Hepatocyte (in vitro differentiated cells): Measurements from ENCODE around the gene RASA3. TPM values are rescaled to one million over a fixed set of nuclear protein-coding genes. Genes with fewer than 3 reads are reported as not detected.

Source experiments
- DNase-seq: peaks from one replicate; pipeline ENCODE4 v3.0.0-alpha.2; 2016; ENCODE audit warnings: low spot score
- H2AFZ ChIP-seq: fragments of 200-600 bp; sonication (generic); 2 replicates; pipeline ENCODE4 v1.6.0; 2016; ENCODE audit warnings: antibody characterized with exemption, mild to moderate bottlenecking
- H3K27ac ChIP-seq: fragments of 200-600 bp; sonication (generic); 2 replicates; pipeline ENCODE4 v1.5.1; 2016; ENCODE audit warnings: mild to moderate bottlenecking
- H3K27me3 ChIP-seq: fragments of 200-600 bp; sonication (generic); 2 replicates; pipeline ENCODE4 v1.6.1; 2016
- H3K36me3 ChIP-seq: fragments of 200-600 bp; sonication (generic); replicated peaks from 2 replicates; pipeline ENCODE4 v1.5.1; 2016; ENCODE audit warnings: low read depth; ENCODE audit not compliant: insufficient read depth
- H3K4me1 ChIP-seq: fragments of 200-600 bp; sonication (generic); 2 replicates; pipeline ENCODE4 v1.5.1; 2016; ENCODE audit warnings: mild to moderate bottlenecking, moderate library complexity; ENCODE audit not compliant: insufficient read depth
- H3K4me2 ChIP-seq: fragments of 200-600 bp; sonication (generic); 2 replicates; pipeline ENCODE4 v1.6.0; 2016
- H3K4me3 ChIP-seq: fragments of 200-600 bp; sonication (generic); 2 replicates; pipeline ENCODE4 v1.5.1; 2016; ENCODE audit warnings: mild to moderate bottlenecking
- H3K79me2 ChIP-seq: fragments of 200-600 bp; sonication (generic); 2 replicates; pipeline ENCODE4 v1.6.0; 2017; ENCODE audit warnings: mild to moderate bottlenecking
- H3K9me2 ChIP-seq: fragments of 200-600 bp; sonication (generic); replicated peaks from 2 replicates; pipeline ENCODE4 v1.6.0; 2017; ENCODE audit warnings: mild to moderate bottlenecking; ENCODE audit not compliant: insufficient read depth
- H3K9me3 ChIP-seq: fragments of 200-600 bp; sonication (generic); 2 replicates; pipeline ENCODE4 v1.5.1; 2016; ENCODE audit warnings: low read depth, mild to moderate bottlenecking
- H4K20me1 ChIP-seq: fragments of 200-600 bp; sonication (generic); 2 replicates; pipeline ENCODE4 v1.6.0; 2016; ENCODE audit warnings: mild to moderate bottlenecking; ENCODE audit not compliant: insufficient read depth, poor library complexity, severe bottlenecking
- CTCF ChIP-seq: fragments of 200-600 bp; sonication (generic); IDR thresholded peaks from 2 replicates; pipeline ENCODE4 v1.5.1; 2016; ENCODE audit warnings: antibody characterized with exemption, mild to moderate bottlenecking; ENCODE audit not compliant: poor library complexity
- EZH2 ChIP-seq: fragments of 200-600 bp; sonication (generic); IDR thresholded peaks from 2 replicates; pipeline ENCODE4 v1.6.1; 2016; ENCODE audit warnings: antibody characterized with exemption, mild to moderate bottlenecking, borderline replicate concordance
- EZH2phosphoT487 ChIP-seq: fragments of 200-600 bp; sonication (generic); IDR thresholded peaks from one replicate; pipeline ENCODE4 v1.6.1; 2018; ENCODE audit warnings: antibody characterized with exemption, mild to moderate bottlenecking, low read depth, moderate library complexity; ENCODE audit not compliant: unreplicated experiment, severe bottlenecking
- WGBS: methylation state at CpG from one replicate; pipeline ENCODE4 v1.1.6; 2016; ENCODE audit warnings: low lambda C conversion rate; ENCODE audit errors: missing lambda C conversion rate; 5-methylcytosine and 5-hydroxymethylcytosine counted together
- polyA plus RNA-seq: library from polyadenylated mRNA; unstranded; fragments of >200 nt; fragmentation: Nextera tagmentation; extraction: Ambion mirVana; gene quantifications from 2 replicates; pipeline ENCODE4 v1.2.1, GENCODE V29; 2016
- total RNA-seq: library from RNA; depleted of rRNA; stranded (reverse); fragments of >200 nt; gene quantifications from 2 replicates; pipeline ENCODE4 v1.2.3, GENCODE V29; 2014

The RASA3 gene
- total and polyA plus RNA-seq, 2 experiments from 2014 or later: 5.6 to 6.1 TPM

GRCh38 chr13:114063545-114064449, 68.6 kb downstream of the RASA3 start:
- no peak for DNase-seq
- Histone ChIP-seq H3K36me3 (no peaks in the 10 kb centered on the region), H3K4me2 (peak overlapping the region; percentile 74), H3K27ac (peak overlapping the region; percentile 94), H2AFZ (peak overlapping the region; percentile 0), H3K9me3 (no peaks in the 10 kb centered on the region), H3K4me3 (no peak overlapping the region), H3K4me1 (peaks cover 25% of the 10 kb centered on the region), H3K79me2 (no peaks in the 10 kb centered on the region), H3K9me2 (no peaks in the 10 kb centered on the region), H4K20me1 (no peaks in the 10 kb centered on the region), H3K27me3 (no peaks in the 10 kb centered on the region)
- TF ChIP-seq CTCF: no peak
- no peak for TF ChIP-seq EZH2phosphoT487
- no peak for TF ChIP-seq EZH2
- 69% methylated on average over 22 of the region's 22 CpGs for WGBS

- Histone ChIP-seq H3K36me3 (no peaks in the 10 kb centered on the region), H3K79me2 (no peaks in the 10 kb centered on the region), H3K9me3 (no peaks in the 10 kb centered on the region), H3K4me1 (peaks cover 23% of the 10 kb centered on the region), H3K4me3 (no peak overlapping the region), H3K4me2 (no peak overlapping the region), H3K27ac (peak overlapping the region; percentile 15), H3K9me2 (no peaks in the 10 kb centered on the region), H3K27me3 (no peaks in the 10 kb centered on the region), H2AFZ (no peak overlapping the region), H4K20me1 (no peaks in the 10 kb centered on the region)
- TF ChIP-seq EZH2phosphoT487: no peak
- TF ChIP-seq EZH2: no peak
- TF ChIP-seq CTCF: no peak
- DNase-seq: no peak
- WGBS: 86% methylated on average over 16 of the region's 16 CpGs
These were observed 69.7 kb downstream of the RASA3 start for GRCh38 chr13:114062754-114063153.

- Histone ChIP-seq H3K36me3 (no peaks in the 10 kb centered on the region), H3K9me2 (no peaks in the 10 kb centered on the region), H3K4me2 (no peak overlapping the region), H3K27ac (peak overlapping the region; percentile 15), H3K27me3 (no peaks in the 10 kb centered on the region), H3K4me3 (no peak overlapping the region), H3K4me1 (peaks cover 23% of the 10 kb centered on the region), H2AFZ (no peak overlapping the region), H3K9me3 (no peaks in the 10 kb centered on the region), H4K20me1 (no peaks in the 10 kb centered on the region), H3K79me2 (no peaks in the 10 kb centered on the region)
- no peak for DNase-seq
- TF ChIP-seq EZH2phosphoT487 (no peak), CTCF (no peak), EZH2 (no peak)
- 96% methylated on average over 23 of the region's 34 CpGs for WGBS
These were observed 70.1 kb downstream of the RASA3 start for GRCh38 chr13:114062341-114062740.
